NCI-H2107 (cell line): ENCODE results near the gene EEF2K.

ENCODE experiments used
- DNase-seq: peaks from one replicate; lab custom pipeline; 2025; lab: John Stamatoyannopoulos, UW

EEF2K gene

GRCh38 chr16:22336581-22336980, 130.5 kb downstream of the EEF2K start:
- DNase-seq = no peak

GRCh38 chr16:22337045-22337444, 131.0 kb downstream of the EEF2K start:
- DNase-seq = no peak

- DNase-seq = no peak
Observed at GRCh38 chr16:22337849-22338635, 132.0 kb downstream of the EEF2K start.
